WTC11 (cell line): Measurements from ENCODE around the gene IFT122. TPM values are rescaled to one million over a fixed set of nuclear protein-coding genes. Genes with fewer than 3 reads are reported as not detected.

Source experiments
- ATAC-seq: fragments of 200-7000 bp; cut with Tn5 transposase; 2 replicates; pipeline ENCODE4 v1.10.0; 2021; ENCODE audit warnings: mild to moderate bottlenecking, moderate library complexity
- CTCF ChIA-PET: fragments of 300-600 bp; sonication (Branson Sonifier 250); formaldehyde crosslinking; loops from one replicate; lab custom pipeline; 2021; ENCODE audit warnings: antibody characterized with exemption; lab: Charles Lee
- POLR2A ChIA-PET: fragments of 350-600 bp; sonication (Branson Sonifier 250); formaldehyde crosslinking; loops from one replicate; lab custom pipeline; 2021; ENCODE audit warnings: antibody characterized with exemption; lab: Charles Lee
- DNase-seq: peaks from one replicate; pipeline ENCODE4 v3.0.0; 2021; ENCODE audit warnings: low spot score
- H3K27ac Mint-ChIP-seq: 2 replicates; pipeline ENCODE4 v1.8.0; 2021; ENCODE audit warnings: mixed read lengths
- H3K27me3 Mint-ChIP-seq: 2 replicates; pipeline ENCODE4 v1.8.0; 2021; ENCODE audit warnings: low read depth, mild to moderate bottlenecking, moderate library complexity, mixed read lengths
- H3K36me3 Mint-ChIP-seq: 2 replicates; pipeline ENCODE4 v1.8.0; 2021; ENCODE audit warnings: mixed read lengths
- H3K4me1 Mint-ChIP-seq: 2 replicates; pipeline ENCODE4 v1.8.0; 2022; ENCODE audit warnings: mixed read lengths
- H3K4me3 Mint-ChIP-seq: 2 replicates; pipeline ENCODE4 v1.8.0; 2021; ENCODE audit warnings: mild to moderate bottlenecking, moderate library complexity, mixed read lengths
- H3K9me3 Mint-ChIP-seq: 2 replicates; pipeline ENCODE4 v1.8.0; 2021; ENCODE audit warnings: mixed read lengths
- FOXJ3 ChIP-seq: sonication (generic); formaldehyde crosslinking; IDR thresholded peaks from 2 replicates; pipeline ENCODE4 v1.9.0; 2021; ENCODE audit warnings: missing genetic modification reagents, mild to moderate bottlenecking, borderline replicate concordance
- NR1H2 ChIP-seq: sonication (generic); formaldehyde crosslinking; IDR thresholded peaks from 2 replicates; pipeline ENCODE4 v1.9.0; 2021; ENCODE audit warnings: mild to moderate bottlenecking, moderate library complexity, missing genetic modification reagents
- ZNF121 ChIP-seq: sonication (generic); formaldehyde crosslinking; IDR thresholded peaks from 2 replicates; pipeline ENCODE4 v1.8.0; 2023; ENCODE audit warnings: missing genetic modification reagents
- ZNF263 ChIP-seq: sonication (generic); formaldehyde crosslinking; IDR thresholded peaks from 2 replicates; pipeline ENCODE4 v1.8.1; 2022; ENCODE audit warnings: low read depth, mild to moderate bottlenecking, moderate library complexity, missing genetic modification reagents
- total RNA-seq: library from RNA; stranded (reverse); gene quantifications from 3 replicates; pipeline ENCODE4 v1.2.3, GENCODE V29; 2021
- TF ChIP-seq, protein P1 (sequence below): fragments of 200-600 bp; IDR thresholded peaks from 2 replicates; pipeline ENCODE4 v1.8.0; 2022; ENCODE audit warnings: antibody characterized with exemption
- TF ChIP-seq, protein P2 (sequence below): sonication (generic); formaldehyde crosslinking; IDR thresholded peaks from 2 replicates; pipeline ENCODE4 v1.8.1; 2023; ENCODE audit warnings: mild to moderate bottlenecking, missing genetic modification reagents, moderate library complexity
- TF ChIP-seq, protein P3 (sequence below): sonication (generic); formaldehyde crosslinking; IDR thresholded peaks from 2 replicates; pipeline ENCODE4 v1.8.1; 2022; ENCODE audit warnings: low read depth, mild to moderate bottlenecking, moderate library complexity, missing genetic modification reagents, borderline replicate concordance
- TF ChIP-seq, protein P4 (sequence below): sonication (generic); formaldehyde crosslinking; IDR thresholded peaks from 2 replicates; pipeline ENCODE4 v1.8.1; 2022; ENCODE audit warnings: mild to moderate bottlenecking, missing genetic modification reagents, moderate library complexity, borderline replicate concordance
- TF ChIP-seq, protein P5 (sequence below): sonication (generic); formaldehyde crosslinking; IDR thresholded peaks from 2 replicates; pipeline ENCODE4 v1.8.1; 2023; ENCODE audit warnings: mild to moderate bottlenecking, moderate library complexity, missing genetic modification reagents
- TF ChIP-seq, protein P6 (sequence below): sonication (generic); formaldehyde crosslinking; conservative IDR thresholded peaks from 2 replicates; pipeline ENCODE4 v1.8.1; 2023; ENCODE audit warnings: mild to moderate bottlenecking, low read depth, missing genetic modification reagents, moderate library complexity
- TF ChIP-seq, protein P7 (sequence below): sonication (generic); formaldehyde crosslinking; IDR thresholded peaks from 2 replicates; pipeline ENCODE4 v1.8.1; 2022; ENCODE audit warnings: low read depth, missing genetic modification reagents, borderline replicate concordance
- TF ChIP-seq, protein P8 (sequence below): sonication (generic); formaldehyde crosslinking; IDR thresholded peaks from 2 replicates; pipeline ENCODE4 v1.8.0; 2022; ENCODE audit warnings: missing genetic modification reagents

The IFT122 gene
- total RNA-seq, 1 experiment from 2014 or later: 22.8 TPM

DNA sequence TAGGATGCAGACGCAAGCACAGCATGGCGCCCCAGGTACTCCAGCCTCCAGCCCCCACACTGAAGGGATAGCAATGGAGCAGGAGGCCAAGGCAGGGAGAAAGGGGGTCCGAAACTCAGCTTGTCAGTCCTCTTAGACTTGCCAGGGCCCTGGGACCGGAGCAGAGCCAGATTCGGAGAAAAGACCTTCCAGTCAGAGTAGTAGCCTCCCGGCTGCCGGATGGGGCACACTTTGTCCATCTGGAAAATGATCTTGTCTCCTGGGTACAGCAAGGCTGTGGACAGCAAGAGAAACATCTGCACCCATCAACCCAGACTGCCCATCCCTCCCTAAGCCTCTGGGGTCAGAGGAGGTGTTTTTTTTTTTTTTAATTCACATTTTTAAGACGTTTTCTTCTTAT, 35.9 kb upstream of the IFT122 start (continued):
- TF ChIP-seq, protein P1, sequence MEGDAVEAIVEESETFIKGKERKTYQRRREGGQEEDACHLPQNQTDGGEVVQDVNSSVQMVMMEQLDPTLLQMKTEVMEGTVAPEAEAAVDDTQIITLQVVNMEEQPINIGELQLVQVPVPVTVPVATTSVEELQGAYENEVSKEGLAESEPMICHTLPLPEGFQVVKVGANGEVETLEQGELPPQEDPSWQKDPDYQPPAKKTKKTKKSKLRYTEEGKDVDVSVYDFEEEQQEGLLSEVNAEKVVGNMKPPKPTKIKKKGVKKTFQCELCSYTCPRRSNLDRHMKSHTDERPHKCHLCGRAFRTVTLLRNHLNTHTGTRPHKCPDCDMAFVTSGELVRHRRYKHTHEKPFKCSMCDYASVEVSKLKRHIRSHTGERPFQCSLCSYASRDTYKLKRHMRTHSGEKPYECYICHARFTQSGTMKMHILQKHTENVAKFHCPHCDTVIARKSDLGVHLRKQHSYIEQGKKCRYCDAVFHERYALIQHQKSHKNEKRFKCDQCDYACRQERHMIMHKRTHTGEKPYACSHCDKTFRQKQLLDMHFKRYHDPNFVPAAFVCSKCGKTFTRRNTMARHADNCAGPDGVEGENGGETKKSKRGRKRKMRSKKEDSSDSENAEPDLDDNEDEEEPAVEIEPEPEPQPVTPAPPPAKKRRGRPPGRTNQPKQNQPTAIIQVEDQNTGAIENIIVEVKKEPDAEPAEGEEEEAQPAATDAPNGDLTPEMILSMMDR: no peak
- TF ChIP-seq, protein P2, sequence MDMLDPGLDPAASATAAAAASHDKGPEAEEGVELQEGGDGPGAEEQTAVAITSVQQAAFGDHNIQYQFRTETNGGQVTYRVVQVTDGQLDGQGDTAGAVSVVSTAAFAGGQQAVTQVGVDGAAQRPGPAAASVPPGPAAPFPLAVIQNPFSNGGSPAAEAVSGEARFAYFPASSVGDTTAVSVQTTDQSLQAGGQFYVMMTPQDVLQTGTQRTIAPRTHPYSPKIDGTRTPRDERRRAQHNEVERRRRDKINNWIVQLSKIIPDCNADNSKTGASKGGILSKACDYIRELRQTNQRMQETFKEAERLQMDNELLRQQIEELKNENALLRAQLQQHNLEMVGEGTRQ (CRISPR knock-in tag): no peak
- TF ChIP-seq, protein P3, sequence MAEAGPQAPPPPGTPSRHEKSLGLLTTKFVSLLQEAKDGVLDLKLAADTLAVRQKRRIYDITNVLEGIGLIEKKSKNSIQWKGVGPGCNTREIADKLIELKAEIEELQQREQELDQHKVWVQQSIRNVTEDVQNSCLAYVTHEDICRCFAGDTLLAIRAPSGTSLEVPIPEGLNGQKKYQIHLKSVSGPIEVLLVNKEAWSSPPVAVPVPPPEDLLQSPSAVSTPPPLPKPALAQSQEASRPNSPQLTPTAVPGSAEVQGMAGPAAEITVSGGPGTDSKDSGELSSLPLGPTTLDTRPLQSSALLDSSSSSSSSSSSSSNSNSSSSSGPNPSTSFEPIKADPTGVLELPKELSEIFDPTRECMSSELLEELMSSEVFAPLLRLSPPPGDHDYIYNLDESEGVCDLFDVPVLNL: no peak
- TF ChIP-seq, protein P4, sequence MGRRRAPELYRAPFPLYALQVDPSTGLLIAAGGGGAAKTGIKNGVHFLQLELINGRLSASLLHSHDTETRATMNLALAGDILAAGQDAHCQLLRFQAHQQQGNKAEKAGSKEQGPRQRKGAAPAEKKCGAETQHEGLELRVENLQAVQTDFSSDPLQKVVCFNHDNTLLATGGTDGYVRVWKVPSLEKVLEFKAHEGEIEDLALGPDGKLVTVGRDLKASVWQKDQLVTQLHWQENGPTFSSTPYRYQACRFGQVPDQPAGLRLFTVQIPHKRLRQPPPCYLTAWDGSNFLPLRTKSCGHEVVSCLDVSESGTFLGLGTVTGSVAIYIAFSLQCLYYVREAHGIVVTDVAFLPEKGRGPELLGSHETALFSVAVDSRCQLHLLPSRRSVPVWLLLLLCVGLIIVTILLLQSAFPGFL (CRISPR knock-in tag): no peak
- TF ChIP-seq, protein P5, sequence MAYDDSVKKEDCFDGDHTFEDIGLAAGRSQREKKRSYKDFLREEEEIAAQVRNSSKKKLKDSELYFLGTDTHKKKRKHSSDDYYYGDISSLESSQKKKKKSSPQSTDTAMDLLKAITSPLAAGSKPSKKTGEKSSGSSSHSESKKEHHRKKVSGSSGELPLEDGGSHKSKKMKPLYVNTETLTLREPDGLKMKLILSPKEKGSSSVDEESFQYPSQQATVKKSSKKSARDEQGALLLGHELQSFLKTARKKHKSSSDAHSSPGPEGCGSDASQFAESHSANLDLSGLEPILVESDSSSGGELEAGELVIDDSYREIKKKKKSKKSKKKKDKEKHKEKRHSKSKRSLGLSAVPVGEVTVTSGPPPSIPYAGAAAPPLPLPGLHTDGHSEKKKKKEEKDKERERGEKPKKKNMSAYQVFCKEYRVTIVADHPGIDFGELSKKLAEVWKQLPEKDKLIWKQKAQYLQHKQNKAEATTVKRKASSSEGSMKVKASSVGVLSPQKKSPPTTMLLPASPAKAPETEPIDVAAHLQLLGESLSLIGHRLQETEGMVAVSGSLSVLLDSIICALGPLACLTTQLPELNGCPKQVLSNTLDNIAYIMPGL (CRISPR knock-in tag): no peak
- TF ChIP-seq ZNF263: no peak
- TF ChIP-seq NR1H2 (CRISPR knock-in tag): no peak

DNA sequence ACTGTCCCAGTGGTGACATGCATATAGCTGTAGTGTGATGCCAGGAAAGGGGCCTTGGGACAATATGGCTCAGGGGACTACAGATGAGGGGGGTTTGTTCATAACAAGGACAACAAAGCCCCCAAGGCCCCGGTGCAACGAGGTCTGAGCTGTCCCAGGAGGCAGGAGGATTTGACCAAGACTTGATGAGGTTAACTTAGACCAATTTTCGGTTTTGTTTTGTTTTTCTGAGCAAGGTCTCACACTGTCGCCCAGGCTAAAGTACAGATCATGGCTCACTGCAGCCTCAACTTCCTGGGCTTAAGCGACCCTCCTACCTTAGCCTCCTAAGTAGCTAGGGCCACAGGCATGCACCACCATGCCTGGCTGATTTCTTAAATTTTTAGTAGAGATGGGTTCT, 35.4 kb upstream of the IFT122 start:
- Mint-ChIP-seq H3K4me1 (no peaks in the 10 kb centered on the region), H3K4me3 (no peak overlapping the region), H3K27ac (no peak overlapping the region), H3K9me3 (no peaks in the 10 kb centered on the region), H3K36me3 (no peaks in the 10 kb centered on the region), H3K27me3 (no peaks in the 10 kb centered on the region; the same call in 1 of the 2 replicates)
- ATAC-seq (no peak), DNase-seq (no peak)
- TF ChIP-seq FOXJ3: no peak
- TF ChIP-seq, protein P3: no peak
- TF ChIP-seq, protein P6, sequence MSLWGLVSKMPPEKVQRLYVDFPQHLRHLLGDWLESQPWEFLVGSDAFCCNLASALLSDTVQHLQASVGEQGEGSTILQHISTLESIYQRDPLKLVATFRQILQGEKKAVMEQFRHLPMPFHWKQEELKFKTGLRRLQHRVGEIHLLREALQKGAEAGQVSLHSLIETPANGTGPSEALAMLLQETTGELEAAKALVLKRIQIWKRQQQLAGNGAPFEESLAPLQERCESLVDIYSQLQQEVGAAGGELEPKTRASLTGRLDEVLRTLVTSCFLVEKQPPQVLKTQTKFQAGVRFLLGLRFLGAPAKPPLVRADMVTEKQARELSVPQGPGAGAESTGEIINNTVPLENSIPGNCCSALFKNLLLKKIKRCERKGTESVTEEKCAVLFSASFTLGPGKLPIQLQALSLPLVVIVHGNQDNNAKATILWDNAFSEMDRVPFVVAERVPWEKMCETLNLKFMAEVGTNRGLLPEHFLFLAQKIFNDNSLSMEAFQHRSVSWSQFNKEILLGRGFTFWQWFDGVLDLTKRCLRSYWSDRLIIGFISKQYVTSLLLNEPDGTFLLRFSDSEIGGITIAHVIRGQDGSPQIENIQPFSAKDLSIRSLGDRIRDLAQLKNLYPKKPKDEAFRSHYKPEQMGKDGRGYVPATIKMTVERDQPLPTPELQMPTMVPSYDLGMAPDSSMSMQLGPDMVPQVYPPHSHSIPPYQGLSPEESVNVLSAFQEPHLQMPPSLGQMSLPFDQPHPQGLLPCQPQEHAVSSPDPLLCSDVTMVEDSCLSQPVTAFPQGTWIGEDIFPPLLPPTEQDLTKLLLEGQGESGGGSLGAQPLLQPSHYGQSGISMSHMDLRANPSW (CRISPR knock-in tag): no peak
- TF ChIP-seq ZNF121 (CRISPR knock-in tag): no peak
- TF ChIP-seq, protein P7, sequence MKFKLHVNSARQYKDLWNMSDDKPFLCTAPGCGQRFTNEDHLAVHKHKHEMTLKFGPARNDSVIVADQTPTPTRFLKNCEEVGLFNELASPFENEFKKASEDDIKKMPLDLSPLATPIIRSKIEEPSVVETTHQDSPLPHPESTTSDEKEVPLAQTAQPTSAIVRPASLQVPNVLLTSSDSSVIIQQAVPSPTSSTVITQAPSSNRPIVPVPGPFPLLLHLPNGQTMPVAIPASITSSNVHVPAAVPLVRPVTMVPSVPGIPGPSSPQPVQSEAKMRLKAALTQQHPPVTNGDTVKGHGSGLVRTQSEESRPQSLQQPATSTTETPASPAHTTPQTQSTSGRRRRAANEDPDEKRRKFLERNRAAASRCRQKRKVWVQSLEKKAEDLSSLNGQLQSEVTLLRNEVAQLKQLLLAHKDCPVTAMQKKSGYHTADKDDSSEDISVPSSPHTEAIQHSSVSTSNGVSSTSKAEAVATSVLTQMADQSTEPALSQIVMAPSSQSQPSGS (CRISPR knock-in tag): no peak
- TF ChIP-seq, protein P8, sequence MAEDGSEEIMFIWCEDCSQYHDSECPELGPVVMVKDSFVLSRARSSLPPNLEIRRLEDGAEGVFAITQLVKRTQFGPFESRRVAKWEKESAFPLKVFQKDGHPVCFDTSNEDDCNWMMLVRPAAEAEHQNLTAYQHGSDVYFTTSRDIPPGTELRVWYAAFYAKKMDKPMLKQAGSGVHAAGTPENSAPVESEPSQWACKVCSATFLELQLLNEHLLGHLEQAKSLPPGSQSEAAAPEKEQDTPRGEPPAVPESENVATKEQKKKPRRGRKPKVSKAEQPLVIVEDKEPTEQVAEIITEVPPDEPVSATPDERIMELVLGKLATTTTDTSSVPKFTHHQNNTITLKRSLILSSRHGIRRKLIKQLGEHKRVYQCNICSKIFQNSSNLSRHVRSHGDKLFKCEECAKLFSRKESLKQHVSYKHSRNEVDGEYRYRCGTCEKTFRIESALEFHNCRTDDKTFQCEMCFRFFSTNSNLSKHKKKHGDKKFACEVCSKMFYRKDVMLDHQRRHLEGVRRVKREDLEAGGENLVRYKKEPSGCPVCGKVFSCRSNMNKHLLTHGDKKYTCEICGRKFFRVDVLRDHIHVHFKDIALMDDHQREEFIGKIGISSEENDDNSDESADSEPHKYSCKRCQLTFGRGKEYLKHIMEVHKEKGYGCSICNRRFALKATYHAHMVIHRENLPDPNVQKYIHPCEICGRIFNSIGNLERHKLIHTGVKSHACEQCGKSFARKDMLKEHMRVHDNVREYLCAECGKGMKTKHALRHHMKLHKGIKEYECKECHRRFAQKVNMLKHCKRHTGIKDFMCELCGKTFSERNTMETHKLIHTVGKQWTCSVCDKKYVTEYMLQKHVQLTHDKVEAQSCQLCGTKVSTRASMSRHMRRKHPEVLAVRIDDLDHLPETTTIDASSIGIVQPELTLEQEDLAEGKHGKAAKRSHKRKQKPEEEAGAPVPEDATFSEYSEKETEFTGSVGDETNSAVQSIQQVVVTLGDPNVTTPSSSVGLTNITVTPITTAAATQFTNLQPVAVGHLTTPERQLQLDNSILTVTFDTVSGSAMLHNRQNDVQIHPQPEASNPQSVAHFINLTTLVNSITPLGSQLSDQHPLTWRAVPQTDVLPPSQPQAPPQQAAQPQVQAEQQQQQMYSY (CRISPR knock-in tag): no peak
- CTCF ChIA-PET: interaction anchor here (0.7 to 1.4 kb wide), 5 partner anchors 12 to 189 kb away, joined by 3 to 5 read pairs (median 3); no protein-coding TSS in a partner anchor
- POLR2A ChIA-PET: no interaction called here
